Measurements from ENCODE around the gene PTPRU.
"Not testable (repeated sequence)": the region's sequence is repeated elsewhere in the genome, so short reads cannot be mapped to it uniquely, and the experiment has no call there.

Gene PTPRU

DNA sequence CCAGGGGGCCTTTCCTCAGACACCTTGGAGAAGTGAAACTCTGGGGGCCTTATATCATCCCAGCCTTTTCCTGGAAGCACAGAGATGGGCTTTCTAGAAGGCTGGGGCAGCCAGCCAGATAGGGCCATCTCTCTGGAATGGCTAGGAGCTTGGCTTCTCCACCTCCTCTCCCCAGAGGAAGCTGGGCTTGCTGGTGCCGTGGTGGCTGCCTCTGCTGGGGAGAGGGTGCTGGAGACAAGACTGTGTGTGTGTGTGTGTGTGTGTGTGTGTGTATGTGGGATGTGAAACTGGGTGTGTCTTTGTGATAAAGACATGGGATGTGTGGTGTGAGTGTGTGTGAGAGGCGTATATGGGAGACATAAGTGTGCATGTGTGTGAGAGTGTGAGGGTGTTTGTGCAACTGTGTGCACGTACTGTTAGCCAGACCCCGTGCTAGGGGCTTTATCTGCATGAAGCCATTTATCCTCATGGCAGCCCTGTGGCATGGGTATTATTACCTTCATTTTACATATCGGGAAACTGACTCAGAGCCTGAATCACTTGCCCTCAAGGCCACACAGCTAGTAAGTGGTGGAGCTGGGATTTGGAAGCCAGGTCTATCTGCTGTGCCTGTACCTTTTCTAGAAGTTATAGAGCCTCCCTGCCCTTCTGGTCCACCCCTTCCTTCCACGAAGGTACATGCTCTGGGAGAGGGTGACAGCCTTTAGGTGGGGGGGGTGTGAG lies 44.2 kb downstream of the PTPRU start:
- no peak for DNase-seq
- in situ Hi-C loops (cut with HindIII; ENCODE audit: low pct_ligation_motif_present, low pct_unique_long_range_greater_than_20kb, low sequenced_read_pairs), result no loop called here

DNA sequence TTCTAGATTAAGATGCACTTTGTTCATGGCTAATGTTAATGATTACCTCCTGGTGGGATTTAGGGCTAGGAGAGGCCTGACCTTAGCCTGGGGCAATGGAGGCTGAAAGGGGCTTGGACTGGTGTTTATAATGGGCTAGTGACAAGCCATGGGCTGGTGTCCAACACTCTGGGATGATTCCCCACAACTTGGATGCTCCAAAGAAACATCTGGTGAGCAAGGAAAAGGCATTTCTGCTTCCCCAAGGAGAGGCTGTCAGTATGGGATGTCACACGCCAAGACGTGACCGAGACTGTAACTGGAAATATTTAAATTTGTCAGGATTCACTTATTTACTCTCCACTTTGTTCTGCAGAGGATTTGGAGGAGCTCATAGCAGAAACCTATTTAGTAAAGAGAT lies 45.2 kb downstream of the PTPRU start:
- no peak for DNase-seq
- in situ Hi-C loops (cut with HindIII; ENCODE audit: low pct_ligation_motif_present, low pct_unique_long_range_greater_than_20kb, low sequenced_read_pairs), result no loop called here

DNA sequence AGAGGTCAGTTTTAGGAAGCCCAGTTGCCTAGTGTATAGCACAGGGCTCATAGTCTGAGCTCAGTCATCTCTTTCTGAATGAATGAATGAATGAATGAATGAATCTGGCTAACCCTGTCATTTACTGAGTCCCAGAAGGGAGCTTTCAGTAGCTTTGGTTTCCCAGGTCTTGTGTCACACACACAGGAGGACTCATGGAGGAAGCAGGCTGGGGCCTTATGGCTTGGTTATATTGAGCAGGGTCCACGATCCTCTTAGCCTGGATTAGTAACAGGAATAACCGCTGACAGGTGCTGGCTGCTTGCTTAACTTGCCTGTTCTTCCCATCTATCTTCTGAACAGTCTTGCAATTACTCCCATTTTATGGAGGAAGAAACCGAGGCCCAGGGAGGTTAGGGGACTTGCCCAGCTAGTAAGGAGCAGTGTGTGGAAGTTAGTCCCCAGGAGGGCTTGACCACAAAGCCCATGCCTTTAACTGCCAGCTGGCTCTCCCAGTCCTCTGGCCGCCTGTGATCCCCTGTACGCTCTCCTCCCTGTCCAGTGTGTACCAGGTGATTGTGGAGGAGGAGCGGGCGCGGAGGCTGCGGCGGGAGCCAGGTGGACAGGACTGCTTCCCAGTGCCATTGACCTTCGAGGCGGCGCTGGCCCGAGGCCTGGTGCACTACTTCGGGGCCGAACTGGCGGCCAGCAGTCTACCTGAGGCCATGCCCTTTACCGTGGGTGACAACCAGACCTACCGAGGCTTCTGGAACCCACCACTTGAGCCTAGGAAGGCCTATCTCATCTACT lies 46.0 kb downstream of the PTPRU start:
- DNase-seq, result no peak
- in situ Hi-C loops (cut with HindIII; ENCODE audit: low pct_ligation_motif_present, low pct_unique_long_range_greater_than_20kb, low sequenced_read_pairs), result no loop called here

DNA sequence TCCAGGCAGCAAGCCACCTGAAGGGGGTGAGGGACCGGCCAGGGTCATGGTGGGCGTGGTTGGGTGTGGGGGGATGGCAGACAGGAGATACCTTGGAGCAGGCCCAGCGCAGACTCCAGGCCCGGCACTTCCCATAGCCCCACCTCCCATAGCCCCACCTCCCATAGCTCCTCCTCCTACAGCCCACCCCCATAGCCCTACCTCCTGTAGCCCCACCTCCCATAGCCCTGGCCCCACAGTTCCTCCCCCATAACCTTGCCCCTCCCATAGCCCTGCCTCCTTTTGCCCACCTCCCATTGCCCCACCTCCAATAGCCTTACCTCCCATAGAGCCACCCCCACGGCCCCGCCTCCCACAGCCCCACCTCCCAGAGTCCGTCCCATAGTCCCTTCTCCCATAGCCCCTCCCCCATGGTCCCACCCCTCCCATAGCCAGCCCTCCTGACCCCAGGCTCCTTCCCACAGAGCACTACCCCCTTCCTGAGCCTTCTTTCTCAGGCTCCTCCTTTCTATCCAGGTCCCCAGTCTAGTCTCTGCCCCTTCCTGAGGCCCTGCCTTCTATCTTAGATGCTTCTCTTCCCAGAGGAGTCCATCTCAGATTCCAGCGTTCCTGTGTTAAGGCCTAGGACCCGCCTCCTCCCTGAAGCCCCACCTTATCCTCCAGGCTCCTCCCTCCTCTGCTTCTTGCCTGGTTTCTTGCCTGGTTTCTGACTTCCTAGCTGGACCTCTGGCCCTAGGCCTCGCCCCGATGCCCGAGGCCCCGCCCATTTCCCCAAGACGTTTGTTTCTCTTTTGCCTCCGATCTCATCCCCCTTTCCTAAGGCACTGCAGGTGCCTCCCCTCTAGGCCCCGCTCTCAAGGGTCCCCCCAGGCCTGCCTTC lies 46.8 kb downstream of the PTPRU start:
- peak; percentile 87 for DNase-seq

DNA sequence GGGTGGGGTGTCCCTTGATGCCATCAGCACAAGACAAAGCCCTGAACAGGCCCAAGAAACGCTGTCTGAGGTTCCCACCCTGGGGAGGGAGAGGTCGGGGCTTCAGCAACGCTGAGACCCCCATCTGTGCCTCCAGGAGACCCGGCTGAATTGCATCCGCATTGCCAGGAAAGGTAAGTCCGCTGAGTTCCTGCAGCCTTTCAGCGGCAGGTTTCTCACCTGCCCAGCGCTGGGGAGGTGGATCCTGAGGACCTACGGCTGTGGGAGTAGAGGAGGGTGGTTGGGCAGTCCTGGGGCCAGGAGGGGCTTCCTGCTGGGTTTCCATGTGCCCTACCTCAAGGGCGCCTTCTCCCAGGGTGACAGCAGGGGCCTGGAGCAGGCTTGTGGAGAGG lies 47.5 kb downstream of the PTPRU start:
- in situ Hi-C loops (cut with HindIII; ENCODE audit: low pct_ligation_motif_present, low pct_unique_long_range_greater_than_20kb, low sequenced_read_pairs), result no loop called here
- DNase-seq, result no peak

More for the DNA sequence above, 46.8 kb downstream of the PTPRU start:
- in situ Hi-C loops (cut with HindIII; ENCODE audit: low pct_ligation_motif_present, low pct_unique_long_range_greater_than_20kb, low sequenced_read_pairs), result no loop called here

DNA sequence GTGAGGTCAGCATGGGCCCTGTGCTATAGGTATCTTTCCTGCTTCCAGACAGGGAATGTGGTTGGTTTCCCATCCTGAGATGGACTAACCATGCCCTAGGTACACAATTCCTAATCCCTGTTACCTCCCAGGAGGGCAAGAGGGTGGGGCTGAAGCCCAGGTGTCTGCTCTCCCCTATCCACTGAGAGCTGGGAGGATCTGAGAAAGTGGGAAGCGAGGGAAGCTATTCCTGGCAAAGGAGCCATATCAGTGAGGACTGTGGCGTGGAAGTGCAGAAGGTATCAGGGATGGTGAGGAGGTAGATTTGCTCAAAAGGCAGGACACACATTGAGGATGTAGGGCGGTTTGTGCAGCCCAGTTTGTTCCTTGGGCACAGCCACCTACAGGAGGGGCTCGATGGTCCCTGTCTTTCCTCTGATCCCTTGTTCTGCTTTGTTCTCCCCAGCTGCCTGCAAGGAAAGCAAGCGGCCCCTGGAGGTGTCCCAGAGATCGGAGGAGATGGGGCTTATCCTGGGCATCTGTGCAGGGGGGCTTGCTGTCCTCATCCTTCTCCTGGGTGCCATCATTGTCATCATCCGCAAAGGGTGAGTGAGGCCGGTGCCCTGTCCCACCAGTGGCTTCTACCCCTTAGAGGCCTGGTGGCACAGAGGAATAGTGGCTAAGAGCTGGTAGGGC lies 48.1 kb downstream of the PTPRU start:
- in situ Hi-C loops (cut with HindIII; ENCODE audit: low pct_ligation_motif_present, low pct_unique_long_range_greater_than_20kb, low sequenced_read_pairs), result no loop called here

DNA sequence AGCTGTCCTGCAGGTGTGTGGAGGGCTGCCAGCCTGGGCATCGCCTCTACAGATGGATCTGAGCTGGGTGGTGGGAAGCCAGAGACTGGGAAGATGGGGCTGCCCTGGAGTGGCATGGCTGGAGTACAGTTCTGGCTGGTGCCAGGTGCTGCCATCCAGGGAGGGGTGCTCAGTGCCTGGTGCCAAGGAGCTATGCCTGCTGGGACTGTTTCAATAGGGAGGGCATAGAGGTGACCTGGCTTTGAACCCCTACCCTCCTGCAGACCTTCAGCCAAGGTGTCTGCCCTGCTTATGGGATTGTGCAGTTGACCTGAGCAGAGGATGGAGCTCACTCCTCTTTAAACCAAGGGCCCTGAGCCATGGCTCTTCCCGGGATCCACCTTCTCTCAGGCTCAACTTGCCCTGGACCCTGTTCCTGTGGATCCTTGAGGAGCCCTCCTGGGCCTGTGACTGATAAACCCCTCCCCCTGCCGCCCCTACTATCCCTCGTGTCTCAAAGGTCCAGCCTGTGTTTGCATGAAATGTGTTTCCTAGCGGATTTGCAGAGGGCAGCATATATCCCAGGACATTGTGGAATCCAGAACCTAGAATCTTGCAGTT lies 48.7 kb downstream of the PTPRU start:
- in situ Hi-C loops (cut with HindIII; ENCODE audit: low pct_ligation_motif_present, low pct_unique_long_range_greater_than_20kb, low sequenced_read_pairs), result no loop called here
- DNase-seq, result no peak

More for the DNA sequence above, 48.1 kb downstream of the PTPRU start:
- no peak for DNase-seq

DNA sequence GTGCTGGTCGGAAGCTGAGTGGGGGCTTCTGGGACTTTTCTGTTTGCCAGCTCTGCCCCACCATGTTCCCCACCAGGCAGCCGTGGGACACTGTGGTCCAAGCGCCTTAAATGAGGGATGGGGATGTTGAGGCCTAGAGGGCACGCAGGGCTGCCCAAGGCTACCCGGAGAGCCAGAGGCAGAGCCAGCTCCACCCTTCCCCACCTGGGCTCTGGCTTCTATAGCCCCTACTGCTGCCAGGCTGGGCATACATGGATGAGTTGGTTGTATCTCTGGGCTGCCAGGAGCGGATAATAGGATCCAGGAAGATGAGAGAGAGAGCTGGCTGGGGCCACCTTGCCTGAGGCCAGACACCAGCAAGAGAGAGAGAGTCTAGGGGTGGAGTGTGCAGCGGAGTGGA lies 49.4 kb downstream of the PTPRU start:
- in situ Hi-C loops (cut with HindIII; ENCODE audit: low pct_ligation_motif_present, low pct_unique_long_range_greater_than_20kb, low sequenced_read_pairs), result no loop called here
- DNase-seq, result no peak

DNA sequence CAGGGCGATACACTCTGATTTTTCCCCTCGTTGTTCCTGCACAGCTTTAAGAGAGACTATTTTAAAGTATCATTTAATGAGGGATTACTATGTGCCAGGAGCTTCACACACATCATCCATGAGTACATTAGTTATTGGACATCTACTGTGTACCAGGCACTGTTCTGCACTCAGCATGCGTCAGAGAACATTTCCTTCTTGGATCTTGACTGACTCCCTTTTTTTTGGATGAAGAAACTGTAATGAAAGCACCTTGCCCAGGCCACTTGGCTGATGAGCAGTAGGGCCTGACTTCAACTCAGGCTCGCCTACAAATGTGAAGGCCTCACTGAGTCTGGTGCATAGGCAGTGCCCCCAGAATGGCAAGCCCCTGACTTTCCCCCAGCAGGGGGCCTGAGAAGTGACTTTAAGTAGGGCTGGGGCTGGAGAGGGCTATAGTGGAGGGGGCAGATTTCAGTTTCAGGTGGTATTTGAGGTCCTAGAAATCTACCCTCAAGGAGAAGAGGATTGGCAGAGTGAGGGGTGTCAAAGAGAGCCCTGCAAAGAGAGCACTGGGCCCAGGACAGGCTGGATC lies 50.0 kb downstream of the PTPRU start:
- no peak for DNase-seq
- in situ Hi-C loops (cut with HindIII; ENCODE audit: low pct_ligation_motif_present, low pct_unique_long_range_greater_than_20kb, low sequenced_read_pairs), result no loop called here

DNA sequence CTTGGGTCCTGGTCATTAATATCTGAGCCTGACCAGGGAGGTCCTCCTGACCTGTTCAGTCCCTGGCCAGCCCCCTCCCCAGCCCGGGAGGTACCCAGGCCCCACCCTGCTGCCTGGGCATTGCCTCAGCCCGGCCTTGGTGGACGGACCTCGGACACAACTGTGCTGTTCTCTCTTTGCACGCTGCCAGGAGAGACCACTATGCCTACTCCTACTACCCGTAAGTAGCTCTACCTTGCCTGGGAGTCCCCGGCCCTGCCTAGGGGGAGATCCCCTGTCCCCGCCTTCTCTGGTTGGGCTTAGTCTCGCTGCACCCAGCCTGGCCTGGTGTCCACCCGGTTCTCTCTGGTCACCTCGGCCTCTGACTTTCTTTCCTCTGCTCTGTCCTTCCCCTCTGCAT lies 53.2 kb downstream of the PTPRU start:
- in situ Hi-C loops (cut with HindIII; ENCODE audit: low pct_ligation_motif_present, low pct_unique_long_range_greater_than_20kb, low sequenced_read_pairs), result no loop called here
- no peak for DNase-seq

DNA sequence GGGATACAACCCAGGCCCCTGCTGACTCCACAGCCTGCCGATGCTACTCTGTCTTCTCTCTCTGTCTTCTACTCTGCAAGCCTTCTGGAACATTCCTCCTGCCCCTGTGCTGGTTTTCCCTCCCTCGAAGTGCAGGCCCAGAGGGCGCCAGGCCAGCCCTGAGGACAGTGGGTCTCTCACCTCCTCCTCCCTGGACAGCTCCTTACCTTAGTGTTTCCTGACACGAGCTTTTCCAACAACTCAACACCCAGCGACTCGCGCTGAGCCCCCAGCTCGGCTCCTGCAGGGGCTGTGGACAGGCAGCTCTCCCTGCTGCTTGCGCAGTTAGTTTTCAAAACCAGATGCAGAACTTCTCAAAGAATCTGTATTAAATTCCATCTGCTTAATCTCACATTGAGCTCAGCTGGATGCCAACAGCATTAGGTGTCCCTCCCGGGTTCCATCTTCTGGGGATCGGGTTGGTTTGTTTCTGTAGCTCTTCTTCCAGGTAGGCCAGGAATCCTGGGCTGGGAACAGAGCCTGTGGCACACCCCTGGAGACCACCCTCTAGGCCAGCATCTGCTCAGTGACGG lies 54.2 kb downstream of the PTPRU start:
- DNase-seq, result no peak
- in situ Hi-C loops (cut with HindIII; ENCODE audit: low pct_ligation_motif_present, low pct_unique_long_range_greater_than_20kb, low sequenced_read_pairs), result no loop called here

DNA sequence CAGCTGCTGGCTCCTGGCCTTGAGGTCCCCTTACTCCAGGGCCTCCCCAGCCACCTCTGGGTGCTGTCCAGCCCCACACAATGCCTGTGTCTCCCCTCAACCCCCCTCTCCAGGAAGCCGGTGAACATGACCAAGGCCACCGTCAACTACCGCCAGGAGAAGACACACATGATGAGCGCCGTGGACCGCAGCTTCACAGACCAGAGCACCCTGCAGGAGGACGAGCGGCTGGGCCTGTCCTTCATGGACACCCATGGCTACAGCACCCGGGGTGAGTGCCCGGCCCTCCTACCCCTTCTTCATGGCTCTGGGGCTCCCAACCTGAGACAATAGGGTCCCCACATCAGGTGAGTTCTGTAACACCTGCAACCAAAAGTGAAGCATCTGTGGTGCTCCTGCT lies 55.4 kb downstream of the PTPRU start:
- in situ Hi-C loops (cut with HindIII; ENCODE audit: low pct_ligation_motif_present, low pct_unique_long_range_greater_than_20kb, low sequenced_read_pairs), result no loop called here
- no peak for DNase-seq

DNA sequence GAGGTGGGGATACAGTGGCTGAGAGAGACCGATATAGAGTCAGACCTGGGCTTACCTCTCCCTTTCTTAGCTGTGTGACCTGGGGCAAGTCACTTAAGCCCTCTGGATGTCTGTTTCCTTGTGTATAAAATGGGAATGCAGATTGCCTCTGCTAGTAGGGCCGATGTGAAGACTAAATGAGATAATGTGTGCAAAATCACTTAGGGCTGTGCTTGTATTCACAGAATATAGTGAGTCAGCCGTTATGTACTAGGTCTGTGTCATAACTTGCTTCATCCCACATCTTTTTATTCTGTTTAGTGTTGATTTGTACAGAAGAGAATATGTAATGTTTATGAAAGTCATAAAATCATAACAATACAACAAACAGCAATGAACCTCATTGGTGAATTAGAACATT lies 56.0 kb downstream of the PTPRU start:
- no peak for DNase-seq
- in situ Hi-C loops (cut with HindIII; ENCODE audit: low pct_ligation_motif_present, low pct_unique_long_range_greater_than_20kb, low sequenced_read_pairs), result no loop called here

DNA sequence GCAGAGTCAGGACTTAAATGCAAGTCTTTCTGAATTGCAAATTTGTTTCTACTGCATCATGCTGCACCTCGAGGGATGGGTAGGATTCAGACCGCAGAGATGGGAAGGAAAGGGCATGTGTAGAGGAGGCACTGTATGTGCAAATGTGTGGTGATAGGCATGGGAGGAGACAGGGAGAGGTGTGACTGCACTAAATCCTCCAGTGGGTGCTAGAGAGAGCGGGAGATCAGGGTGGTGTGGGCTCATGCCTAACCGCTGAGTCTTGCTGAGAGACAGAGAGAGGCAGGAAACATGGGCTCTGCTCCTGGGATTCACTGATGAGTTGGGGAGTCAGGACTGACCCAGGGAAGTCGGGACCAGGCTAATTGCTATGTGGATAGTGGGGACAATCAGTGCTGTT lies 61.1 kb downstream of the PTPRU start:
- no peak for DNase-seq
- in situ Hi-C loops (cut with HindIII; ENCODE audit: low pct_ligation_motif_present, low pct_unique_long_range_greater_than_20kb, low sequenced_read_pairs), result no loop called here

DNA sequence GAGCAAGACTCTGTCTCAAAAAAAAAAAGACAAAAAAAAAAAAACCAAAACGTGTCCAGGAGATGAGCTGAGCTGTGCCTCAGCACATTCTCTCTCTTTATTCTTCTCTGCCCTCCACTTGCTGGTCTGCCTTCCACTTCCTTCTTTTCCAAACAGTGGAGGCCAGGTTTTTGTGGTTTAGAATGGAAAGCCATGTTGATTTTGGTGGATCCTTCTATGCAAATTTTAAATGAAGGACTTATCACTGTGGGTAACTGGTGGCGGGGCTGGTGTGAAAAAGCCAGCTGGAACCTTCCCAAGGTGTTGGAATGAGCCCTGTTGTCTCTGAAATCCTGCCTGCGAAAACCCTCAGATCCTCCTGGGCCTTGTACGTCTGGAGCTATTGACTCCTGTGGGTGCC lies 61.9 kb downstream of the PTPRU start:
- in situ Hi-C loops (cut with HindIII; ENCODE audit: low pct_ligation_motif_present, low pct_unique_long_range_greater_than_20kb, low sequenced_read_pairs), result no loop called here
- no peak for DNase-seq

DNA sequence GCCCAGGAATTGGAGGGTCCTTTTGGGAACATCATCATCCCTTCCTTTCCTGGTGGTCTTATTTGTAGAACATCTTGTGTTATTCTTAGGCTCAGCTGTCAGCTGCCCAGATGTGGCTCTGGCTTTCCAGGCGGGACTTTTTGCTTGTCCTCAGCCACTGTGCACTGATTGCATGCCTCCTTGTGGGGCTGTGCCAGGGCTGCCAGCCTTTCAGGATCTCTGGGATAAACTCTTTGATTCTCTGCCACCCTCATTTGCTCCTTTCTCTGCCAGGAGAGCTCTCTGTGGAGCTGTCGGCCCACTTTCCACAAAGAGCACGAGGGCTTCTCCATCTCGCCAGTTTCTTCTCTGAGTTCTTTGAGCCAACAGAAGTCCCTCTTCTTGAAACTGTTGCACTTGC lies 63.1 kb downstream of the PTPRU start:
- DNase-seq, result no peak
- in situ Hi-C loops (cut with HindIII; ENCODE audit: low pct_ligation_motif_present, low pct_unique_long_range_greater_than_20kb, low sequenced_read_pairs), result no loop called here

DNA sequence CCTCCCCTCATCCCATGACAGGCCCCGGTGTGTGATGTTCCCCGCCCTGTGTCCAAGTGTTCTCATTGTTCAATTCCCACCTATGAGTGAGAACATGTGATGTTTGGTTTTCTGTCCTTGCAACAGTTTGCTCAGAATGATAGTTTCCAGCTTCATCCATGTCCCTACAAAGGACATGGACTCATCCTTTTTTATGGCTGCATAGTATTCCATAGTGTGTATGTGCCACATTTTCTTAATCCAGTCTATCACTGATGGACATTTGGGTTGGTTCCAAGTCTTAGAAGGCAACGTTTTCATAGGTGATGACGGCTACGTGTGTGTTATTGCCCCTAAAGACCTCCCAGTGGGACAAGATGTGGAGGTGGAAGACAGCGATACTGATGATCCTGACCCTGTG lies 65.4 kb downstream of the PTPRU start:
- in situ Hi-C loops (cut with HindIII; ENCODE audit: low pct_ligation_motif_present, low pct_unique_long_range_greater_than_20kb, low sequenced_read_pairs), result not testable (repeated sequence)

More for the DNA sequence above, 65.4 kb downstream of the PTPRU start:
- not testable (repeated sequence) for DNase-seq
